Glutamatergic neuron (in vitro differentiated cells): ENCODE results near the gene THAP5. TPM values are rescaled to one million over a fixed set of nuclear protein-coding genes. Genes with fewer than 3 reads are reported as not detected.

ENCODE experiments used
- DNase-seq: peaks from one replicate; pipeline ENCODE4 v3.0.0; 2022
- H3K27ac Mint-ChIP-seq: one replicate; pipeline ENCODE4 v1.8.0; 2020; ENCODE audit warnings: mild to moderate bottlenecking, mixed read lengths, inconsistent platforms; ENCODE audit not compliant: unreplicated experiment
- H3K27me3 Mint-ChIP-seq: one replicate; pipeline ENCODE4 v1.8.0; 2020; ENCODE audit warnings: mild to moderate bottlenecking, moderate library complexity, mixed read lengths, inconsistent platforms; ENCODE audit not compliant: unreplicated experiment
- H3K36me3 Mint-ChIP-seq: one replicate; pipeline ENCODE4 v1.8.0; 2020; ENCODE audit warnings: mild to moderate bottlenecking, mixed read lengths, inconsistent platforms; ENCODE audit not compliant: unreplicated experiment
- H3K4me1 Mint-ChIP-seq: one replicate; pipeline ENCODE4 v1.8.0; 2020; ENCODE audit warnings: mild to moderate bottlenecking, low read depth, mixed read lengths, inconsistent platforms; ENCODE audit not compliant: unreplicated experiment
- H3K4me3 Mint-ChIP-seq: one replicate; pipeline ENCODE4 v1.8.0; 2020; ENCODE audit warnings: mild to moderate bottlenecking, mixed read lengths, inconsistent platforms; ENCODE audit not compliant: unreplicated experiment
- H3K9me3 Mint-ChIP-seq: one replicate; pipeline ENCODE4 v1.8.0; 2020; ENCODE audit warnings: mild to moderate bottlenecking, moderate library complexity, mixed read lengths, inconsistent platforms; ENCODE audit not compliant: unreplicated experiment
- CTCF ChIP-seq: fragments of 200-600 bp; sonication (generic); IDR thresholded peaks from one replicate; pipeline ENCODE4 v1.5.0; 2021; ENCODE audit not compliant: partially characterized antibody, unreplicated experiment
- total RNA-seq: library from RNA; stranded (reverse); fragmentation: NEBNext Ultra II Directional; extraction: Animal tissue kit (Norgen Biotek cat#: 25700); gene quantifications from one replicate; pipeline ENCODE4 v1.2.1, GENCODE V29; 2021; ENCODE audit not compliant: unreplicated experiment

The THAP5 gene
- total RNA-seq, 1 donor from 2014 or later: 10.2 TPM

GRCh38 chr7:108578937-108579336 is 9.4 kb upstream of the THAP5 start:
- H3K4me3 Mint-ChIP-seq: no peak overlapping the region
- no peak for DNase-seq
- no peak for TF ChIP-seq CTCF
- peaks cover 2% of the 10 kb centered on the region for H3K9me3 Mint-ChIP-seq
- peaks cover 2% of the 10 kb centered on the region for H3K27me3 Mint-ChIP-seq
- no peak overlapping the region for H3K27ac Mint-ChIP-seq
- no peaks in the 10 kb centered on the region for H3K4me1 Mint-ChIP-seq
- peaks cover 18% of the 10 kb centered on the region for H3K36me3 Mint-ChIP-seq

GRCh38 chr7:108576116-108576515 is 6.6 kb upstream of the THAP5 start:
- DNase-seq: no peak
- Mint-ChIP-seq H3K9me3 (peaks cover 2% of the 10 kb centered on the region), H3K4me1 (peaks cover 7% of the 10 kb centered on the region), H3K27ac (no peak overlapping the region), H3K27me3 (peaks cover 2% of the 10 kb centered on the region), H3K36me3 (peaks cover 16% of the 10 kb centered on the region), H3K4me3 (no peak overlapping the region)
- TF ChIP-seq CTCF: no peak

DNA sequence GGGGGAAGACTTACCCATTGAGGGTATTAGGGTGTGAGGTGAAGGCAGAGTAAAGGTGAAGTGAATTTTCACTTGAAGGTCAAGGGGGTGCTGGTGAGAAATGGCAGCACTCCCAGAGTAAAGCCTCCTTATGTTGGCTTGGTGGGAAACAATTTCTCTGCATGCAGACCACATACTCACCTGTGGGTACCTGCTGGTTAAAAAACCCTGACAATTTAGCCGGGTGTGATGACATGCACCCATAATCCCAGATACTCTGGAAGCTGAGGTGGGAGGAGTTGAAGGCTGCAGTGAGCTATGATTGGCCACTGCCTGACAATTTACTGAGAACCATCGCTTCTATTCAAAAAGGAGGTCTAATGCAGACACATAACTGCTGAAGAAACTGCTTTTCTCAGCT is 5.7 kb upstream of the THAP5 start:
- H3K27ac Mint-ChIP-seq: no peak overlapping the region
- H3K4me1 Mint-ChIP-seq: peaks cover 7% of the 10 kb centered on the region
- H3K27me3 Mint-ChIP-seq: peaks cover 4% of the 10 kb centered on the region
- TF ChIP-seq CTCF: no peak
- peaks cover 5% of the 10 kb centered on the region for H3K9me3 Mint-ChIP-seq
- no peak overlapping the region for H3K4me3 Mint-ChIP-seq
- H3K36me3 Mint-ChIP-seq: peaks cover 10% of the 10 kb centered on the region
- no peak for DNase-seq

- Mint-ChIP-seq H3K27ac (no peak overlapping the region), H3K36me3 (no peaks in the 10 kb centered on the region), H3K4me1 (peaks cover 10% of the 10 kb centered on the region), H3K27me3 (peaks cover 4% of the 10 kb centered on the region), H3K9me3 (peaks cover 8% of the 10 kb centered on the region), H3K4me3 (no peak overlapping the region)
- TF ChIP-seq CTCF: no peak
- DNase-seq: no peak
Measured at GRCh38 chr7:108572480-108572879, 3.0 kb upstream of the THAP5 start.

DNA sequence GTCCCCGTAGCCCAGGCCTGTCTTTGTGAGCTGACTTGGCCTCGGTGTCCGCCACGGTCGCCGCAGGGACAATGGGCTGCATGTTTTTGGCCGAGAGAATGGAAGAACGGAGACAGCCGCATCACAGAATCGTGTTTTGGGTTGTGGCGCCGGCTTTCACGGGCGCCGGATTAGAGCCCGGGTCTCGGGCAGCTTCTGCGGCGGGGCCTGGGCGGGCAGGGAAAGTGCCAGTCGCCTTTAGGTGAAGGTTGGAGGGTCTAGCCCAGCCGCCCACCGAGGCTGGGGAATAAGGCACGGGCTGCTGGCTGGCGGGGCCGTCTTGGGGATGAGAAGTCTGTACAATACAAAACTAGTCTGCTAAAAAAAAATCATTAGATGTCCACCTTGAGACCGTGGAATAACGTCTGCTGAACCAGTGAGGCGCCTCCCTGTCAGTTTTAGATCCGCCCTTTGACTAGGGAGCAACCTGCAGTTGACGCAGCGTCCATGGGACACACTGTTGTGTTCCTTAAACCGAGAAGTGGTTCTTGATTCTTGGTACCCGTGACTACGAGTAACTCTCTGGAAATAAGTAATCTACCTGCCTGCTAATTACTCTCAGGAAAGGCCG is 745 bp upstream of the THAP5 start:
- Mint-ChIP-seq H3K4me1 (peaks cover 10% of the 10 kb centered on the region), H3K27me3 (peaks cover 4% of the 10 kb centered on the region), H3K9me3 (peaks cover 7% of the 10 kb centered on the region), H3K27ac (peak overlapping the region; percentile 96), H3K4me3 (peak overlapping the region; percentile 95), H3K36me3 (no peaks in the 10 kb centered on the region)
- TF ChIP-seq CTCF: no peak
- DNase-seq: no peak
